HG03457 (cell line): Measurements from ENCODE around the gene FGF23.
A peak's percentile ranks its signal among the peaks of the same experiment; 100 is the strongest.

Experiments used
- ATAC-seq: cut with Tn5 transposase; IDR thresholded peaks from one replicate; pipeline ENCODE4 v1.9.1; 2021; ENCODE audit warnings: moderate number of reproducible peaks; ENCODE audit not compliant: unreplicated experiment

FGF23 gene

GRCh38 chr12:4320497-4320852, 59.0 kb downstream of the FGF23 start:
- peak; percentile 27 for ATAC-seq
